ENCODE results near the gene NDUFAF3.
A peak's percentile ranks its signal among the peaks of the same experiment; 100 is the strongest.

Gene NDUFAF3

DNA sequence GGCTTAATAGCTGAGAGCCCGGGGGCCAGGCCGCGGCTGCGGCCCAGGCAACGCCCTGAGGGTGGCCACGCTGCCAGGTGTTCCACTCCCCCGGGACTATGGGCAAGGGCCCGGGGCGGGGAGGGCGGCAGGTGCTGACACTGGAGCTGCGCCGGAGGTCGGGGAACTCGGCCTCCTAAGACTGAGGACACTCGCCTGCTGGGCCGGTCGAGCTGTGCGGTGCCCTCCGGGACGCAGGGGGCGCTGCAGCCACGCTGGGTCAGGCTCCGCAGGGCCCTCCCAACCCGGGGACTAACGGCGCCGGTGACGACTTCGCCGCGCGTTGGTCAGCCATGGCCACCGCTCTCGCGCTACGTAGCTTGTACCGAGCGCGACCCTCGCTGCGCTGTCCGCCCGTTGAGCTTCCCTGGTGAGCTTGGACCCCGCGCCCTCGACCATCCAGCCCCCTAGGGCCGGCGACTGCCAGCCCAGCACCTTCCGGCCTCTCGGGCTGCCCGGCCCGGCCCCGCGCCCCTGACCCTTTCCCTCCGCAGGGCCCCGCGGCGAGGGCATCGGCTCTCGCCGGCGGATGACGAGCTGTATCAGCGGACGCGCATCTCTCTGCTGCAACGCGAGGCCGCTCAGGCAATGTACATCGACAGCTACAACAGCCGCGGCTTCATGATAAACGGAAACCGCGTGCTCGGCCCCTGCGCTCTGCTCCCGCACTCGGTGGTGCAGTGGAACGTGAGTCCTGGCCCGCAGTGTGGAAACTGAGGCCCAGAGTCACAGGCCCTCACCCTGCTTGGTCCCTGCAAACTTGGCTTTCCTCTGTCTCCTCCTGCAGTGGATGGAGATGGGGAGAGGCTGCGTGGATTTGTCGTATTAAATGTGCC, at the start of gene NDUFAF3:
Gene NDUFAF3, plus strand, starts transcription at position 309 of the 875 bp plus-strand sequence. Its CDS starts 24 bp downstream, at position 333.
- no peak for FAIRE-seq

DNA sequence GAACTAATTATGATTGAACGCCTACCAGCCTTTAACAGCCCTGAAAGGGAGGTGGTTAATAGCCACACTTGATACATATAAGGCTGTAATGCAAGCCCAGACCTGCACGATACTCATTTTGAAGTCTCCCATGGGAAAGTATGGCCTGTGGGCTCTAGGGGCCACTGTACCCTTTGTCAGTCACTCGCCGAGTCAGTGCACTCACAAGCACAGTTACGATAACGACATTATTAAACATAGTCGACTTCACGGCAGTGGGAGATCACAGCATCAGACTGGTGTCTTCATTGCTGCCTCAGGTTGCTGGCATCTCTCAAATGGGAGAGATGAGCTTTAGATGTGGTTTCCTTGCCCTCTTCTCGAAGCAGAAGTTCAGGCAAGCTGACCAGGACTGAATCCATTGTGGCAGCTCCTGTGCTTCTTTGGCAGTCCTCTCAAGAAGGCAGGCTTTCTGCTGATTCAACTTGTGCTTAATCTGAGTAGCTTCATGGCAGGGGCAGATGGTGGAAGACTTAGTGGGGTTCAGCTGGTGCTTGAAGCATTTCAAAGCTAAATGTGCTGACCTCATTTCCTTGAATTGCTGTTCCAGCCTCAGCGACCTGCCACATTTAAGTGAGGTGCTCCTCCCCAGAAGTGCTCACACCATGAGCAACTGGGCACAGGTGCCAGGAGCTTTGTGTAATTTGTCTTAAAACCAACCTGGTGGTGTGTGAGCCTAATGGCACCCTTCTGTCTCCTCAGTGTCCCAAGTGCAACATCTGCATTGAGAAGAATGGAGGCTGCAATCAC, 47.7 kb upstream of the NDUFAF3 start:
- no peak for FAIRE-seq

DNA sequence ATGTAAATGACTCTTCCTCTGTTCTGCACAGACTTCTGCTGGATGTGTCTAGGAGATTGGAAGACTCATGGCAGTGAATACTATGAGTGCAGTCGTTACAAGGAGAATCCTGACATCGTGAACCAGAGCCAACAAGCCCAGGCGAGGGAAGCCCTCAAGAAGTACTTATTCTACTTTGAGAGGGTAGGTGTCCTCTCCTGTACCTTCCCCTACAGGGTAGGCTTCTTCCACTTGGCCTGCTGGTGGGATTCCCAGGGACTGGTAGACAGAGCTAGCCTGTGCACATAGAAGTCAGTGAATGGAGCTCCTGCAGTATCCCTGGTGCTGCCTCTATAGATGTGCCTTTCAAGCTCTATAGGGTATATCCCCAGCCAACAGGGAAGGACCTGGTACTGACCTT, 42.5 kb upstream of the NDUFAF3 start:
- FAIRE-seq = no peak

DNA sequence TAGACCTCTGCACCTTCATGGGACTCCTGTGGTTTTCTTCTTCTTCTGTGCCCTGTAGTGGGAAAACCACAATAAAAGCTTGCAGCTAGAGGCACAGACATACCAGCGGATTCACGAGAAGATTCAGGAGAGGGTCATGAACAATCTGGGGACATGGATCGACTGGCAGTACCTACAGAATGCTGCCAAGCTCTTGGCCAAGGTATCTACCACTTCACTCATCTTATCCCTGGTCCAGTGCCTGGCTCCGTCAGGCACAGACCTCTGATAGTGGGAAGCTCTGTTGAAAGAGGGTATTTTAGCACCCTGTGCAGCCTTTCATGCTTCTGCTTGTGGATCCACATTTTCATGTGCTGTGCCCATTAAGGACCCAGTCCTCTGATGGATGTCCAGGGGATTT, 41.6 kb upstream of the NDUFAF3 start:
- no peak for FAIRE-seq

- peak; percentile 16 for FAIRE-seq
Measured at GRCh38 chr3:48982016-48982415, 39.9 kb upstream of the NDUFAF3 start.

DNA sequence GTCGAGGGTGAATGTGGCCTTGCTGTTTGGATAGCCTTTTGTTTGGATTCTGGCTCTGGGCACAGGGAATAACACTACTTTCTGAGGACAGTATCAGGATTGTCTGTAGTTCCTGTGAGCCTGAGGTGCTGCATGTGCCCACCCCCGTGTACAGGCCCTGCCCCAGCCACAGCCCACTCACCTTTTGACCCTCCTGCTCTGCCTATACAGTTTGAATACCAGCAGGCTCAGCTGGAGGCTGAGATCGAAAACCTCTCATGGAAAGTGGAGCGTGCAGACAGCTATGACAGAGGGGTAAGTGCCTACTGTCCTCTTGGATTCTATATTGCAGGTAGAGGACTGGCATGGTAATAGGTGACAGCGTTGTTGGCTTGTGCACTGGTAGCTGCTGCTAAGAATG, 39.2 kb upstream of the NDUFAF3 start:
- no peak for FAIRE-seq

DNA sequence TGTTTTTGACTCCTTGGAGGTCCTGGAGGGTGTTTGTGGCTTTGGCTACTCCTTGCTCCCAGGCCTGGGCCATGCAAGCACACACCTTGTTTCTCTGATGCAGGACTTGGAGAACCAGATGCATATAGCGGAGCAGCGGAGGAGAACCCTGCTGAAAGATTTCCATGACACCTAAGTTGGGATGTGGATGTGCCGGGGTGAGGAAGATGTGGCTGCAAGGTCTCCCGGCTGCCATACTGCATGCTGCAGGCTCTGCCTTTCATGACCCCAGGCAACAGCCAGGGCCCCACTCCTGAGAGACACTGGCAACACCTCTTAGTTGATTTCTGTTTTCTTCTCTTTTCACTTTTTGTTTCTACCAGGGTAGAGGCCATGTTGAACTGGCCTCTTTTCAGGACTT, 38.8 kb upstream of the NDUFAF3 start:
- FAIRE-seq = no peak

DNA sequence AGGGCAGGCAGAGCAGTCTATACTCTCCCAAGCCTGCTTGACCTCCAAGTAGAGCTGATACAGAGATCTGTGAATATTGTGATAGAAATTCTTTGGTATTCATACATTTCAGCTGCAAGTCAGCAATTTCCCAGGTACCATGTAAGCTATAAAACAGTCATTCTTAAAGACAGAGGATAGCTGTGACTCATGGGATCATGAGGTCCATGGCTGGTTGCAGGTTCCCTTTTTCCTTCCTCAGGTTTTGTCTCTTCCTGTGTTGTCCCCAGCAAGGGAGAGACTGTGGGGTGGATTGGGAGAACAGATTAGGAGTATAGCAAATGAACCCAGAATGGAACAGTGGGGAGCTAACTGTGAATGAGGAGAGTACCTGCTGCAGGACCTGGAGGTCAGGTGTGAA, 37.3 kb upstream of the NDUFAF3 start:
- no peak for FAIRE-seq

DNA sequence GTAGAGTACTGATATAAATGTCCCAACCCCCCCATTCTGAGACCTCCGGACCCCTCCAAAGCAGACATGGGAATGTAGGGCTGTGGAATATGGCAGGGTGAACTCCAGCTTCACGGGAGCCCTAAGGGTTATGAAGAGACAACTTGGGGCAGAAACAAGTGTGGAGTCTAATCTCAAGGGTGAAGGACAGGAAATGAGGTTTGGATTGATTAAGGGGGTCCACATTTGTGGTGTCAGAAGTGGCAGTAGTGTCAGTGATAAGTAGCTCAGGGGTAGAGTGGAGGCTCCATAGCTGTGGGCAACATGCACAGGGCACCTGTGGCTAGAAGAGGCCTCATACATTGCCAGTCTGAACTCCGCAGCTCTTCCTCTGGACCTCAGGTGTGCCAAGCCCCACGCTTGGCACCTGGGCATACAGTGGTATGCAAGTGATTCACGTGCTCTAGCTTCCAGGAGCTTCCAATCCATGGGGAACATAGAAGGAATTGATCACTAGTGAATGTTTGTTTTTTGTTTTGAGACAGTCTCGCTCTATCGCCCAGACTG, 36.0 kb upstream of the NDUFAF3 start:
- no peak for FAIRE-seq

DNA sequence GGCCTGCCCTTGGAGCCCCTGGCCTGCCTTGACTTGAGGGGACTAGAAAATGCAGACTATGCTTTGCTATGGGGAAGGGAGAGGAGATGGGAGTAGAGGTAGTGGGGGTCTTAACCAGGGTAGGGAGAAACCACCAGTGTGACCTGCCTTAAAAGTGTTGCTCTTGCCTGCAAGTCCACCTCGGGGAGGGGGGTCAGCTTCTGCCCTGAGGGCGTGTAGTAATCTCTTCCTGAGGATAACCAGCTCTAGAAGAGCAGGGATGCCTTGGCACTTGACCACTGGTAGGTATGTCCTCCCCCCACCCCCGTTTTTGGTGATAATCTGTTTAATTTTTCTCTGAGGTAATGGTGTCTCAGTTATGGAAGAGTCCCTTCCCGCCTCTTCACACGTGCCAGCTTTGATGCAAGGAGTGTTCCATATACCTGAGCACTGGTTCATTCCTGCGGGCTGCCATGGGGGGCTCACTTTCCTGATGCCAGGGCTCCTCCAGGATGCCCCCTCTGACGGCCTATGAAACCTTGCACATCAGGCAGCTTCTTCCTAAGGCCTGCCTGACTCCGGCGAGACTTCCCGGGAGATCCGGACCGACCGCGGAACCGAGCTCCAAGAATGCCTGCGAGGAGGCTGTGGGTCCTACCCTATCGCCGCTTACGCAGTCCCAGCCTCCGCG, 32.7 kb upstream of the NDUFAF3 start:
- no peak for FAIRE-seq

- FAIRE-seq = no peak
Measured at GRCh38 chr3:48989796-48990635, 31.9 kb upstream of the NDUFAF3 start, which contains the start of gene P4HTM. P4HTM (plus strand) TSS chr3:48990241; CDS start chr3:48990257, 16 bp downstream.

- no peak for FAIRE-seq
Measured at GRCh38 chr3:48990636-48991469, 31.1 kb upstream of the NDUFAF3 start.

GRCh38 chr3:48991851-48992545, 29.9 kb upstream of the NDUFAF3 start:
- FAIRE-seq = no peak

- FAIRE-seq = no peak
Measured at GRCh38 chr3:48993834-48994233, 28.1 kb upstream of the NDUFAF3 start.

DNA sequence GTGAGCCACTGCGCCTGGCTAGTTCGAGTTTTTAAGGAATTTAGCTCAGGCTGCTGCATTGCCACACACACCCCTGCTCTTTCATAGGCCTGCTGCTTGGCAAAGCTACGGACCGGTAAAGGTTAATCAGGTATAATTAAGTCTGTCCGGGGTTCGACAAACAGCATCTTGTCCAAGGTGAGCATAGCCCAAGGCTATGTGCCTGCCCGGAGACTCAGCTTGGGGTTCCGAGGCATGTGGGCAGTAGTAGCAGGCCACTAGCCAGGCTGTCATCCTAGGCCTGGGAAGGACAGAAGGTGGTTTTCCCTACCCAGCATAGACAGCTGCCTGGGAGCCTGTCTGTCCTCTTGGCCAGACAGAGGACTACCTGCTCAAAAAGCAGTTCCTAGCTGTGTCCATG, 25.3 kb upstream of the NDUFAF3 start:
- FAIRE-seq = no peak

DNA sequence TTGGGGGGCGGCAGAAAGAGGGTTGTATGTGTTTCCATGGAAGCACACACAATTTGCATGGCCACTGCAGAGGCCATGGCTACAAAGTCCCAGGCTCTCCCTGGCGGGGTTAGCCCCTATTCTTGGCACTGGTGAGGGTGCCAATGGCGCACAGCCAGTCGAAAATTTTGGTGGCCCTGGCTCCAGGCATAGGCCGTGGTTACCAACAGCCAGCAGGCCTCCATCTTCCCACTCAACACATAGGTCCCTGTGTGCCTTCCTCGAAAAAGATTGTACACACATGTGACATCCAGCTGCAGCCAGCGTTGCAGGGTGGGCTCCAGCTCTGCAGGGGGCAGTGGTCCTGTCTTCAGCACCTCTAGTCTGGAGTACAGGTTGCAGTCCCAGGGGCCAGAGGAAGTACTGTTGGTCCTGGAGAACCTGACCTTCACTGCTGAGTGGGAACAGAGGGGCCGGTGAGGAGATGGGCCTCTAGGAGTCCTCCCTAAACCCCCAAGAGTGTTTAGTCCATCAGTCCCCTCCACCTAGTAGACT, 24.8 kb upstream of the NDUFAF3 start:
- FAIRE-seq = no peak

- FAIRE-seq = no peak
Measured at GRCh38 chr3:48997714-48998637, 23.9 kb upstream of the NDUFAF3 start.

DNA sequence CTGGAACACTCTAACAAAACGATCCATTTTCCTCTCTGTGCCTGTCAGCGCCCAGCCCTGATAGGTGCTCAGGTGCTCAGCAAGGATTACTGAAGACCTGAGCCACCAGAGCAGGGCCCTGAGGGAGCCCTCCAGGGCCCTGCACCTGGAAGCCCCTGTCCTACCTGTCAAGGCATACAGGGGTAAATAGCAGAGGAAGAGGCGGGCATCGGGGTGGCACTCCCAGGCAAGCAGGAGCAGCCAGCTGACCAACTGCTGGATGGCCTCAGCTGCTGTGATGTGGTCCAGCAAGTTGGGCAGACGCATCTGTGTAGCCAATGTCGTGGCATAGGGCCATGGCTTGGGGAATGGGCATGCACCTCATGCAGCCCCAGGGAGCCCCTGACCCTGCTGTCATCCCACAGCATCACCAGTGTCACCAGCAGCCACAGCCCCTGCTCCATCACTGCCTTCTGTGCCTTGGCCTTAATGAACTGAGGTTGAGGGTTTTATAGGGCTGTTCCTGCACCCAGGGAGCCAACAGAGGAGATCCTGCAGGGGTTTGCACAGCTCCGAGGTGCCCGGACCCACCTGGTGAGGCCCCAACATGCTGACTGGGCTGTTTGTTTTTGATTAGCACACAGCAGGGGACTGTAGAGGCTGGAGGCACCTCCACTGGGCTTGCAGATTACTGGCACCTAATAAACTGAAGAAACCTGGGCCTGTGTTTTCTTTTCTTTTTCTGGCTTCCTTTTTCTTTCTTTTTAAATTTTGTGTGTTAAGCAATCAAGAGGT, 22.6 kb upstream of the NDUFAF3 start:
- FAIRE-seq = no peak
